NCI-H510A (cell line): Measurements from ENCODE around the gene WNT3.
"Not testable (repeated sequence)": the region's sequence is repeated elsewhere in the genome, so short reads cannot be mapped to it uniquely, and the experiment has no call there.

Source experiments
- DNase-seq: peaks from one replicate; lab custom pipeline; 2025; lab: John Stamatoyannopoulos, UW

Gene WNT3

GRCh38 chr17:46764709-46765401 lies 53.6 kb downstream of the WNT3 start:
- DNase-seq: no peak

GRCh38 chr17:46764000-46764708 lies 54.3 kb downstream of the WNT3 start:
- no peak for DNase-seq

GRCh38 chr17:46763416-46763815 lies 55.1 kb downstream of the WNT3 start:
- DNase-seq: no peak

GRCh38 chr17:46759141-46759540 lies 59.4 kb downstream of the WNT3 start:
- DNase-seq: no peak

GRCh38 chr17:46758614-46759013 lies 59.9 kb downstream of the WNT3 start:
- no peak for DNase-seq

GRCh38 chr17:46757588-46757987 lies 60.9 kb downstream of the WNT3 start:
- not testable (repeated sequence) for DNase-seq

GRCh38 chr17:46756861-46757260 lies 61.6 kb downstream of the WNT3 start:
- no peak for DNase-seq

- no peak for DNase-seq
These were observed 62.3 kb downstream of the WNT3 start for GRCh38 chr17:46756081-46756735.

GRCh38 chr17:46753776-46754175 lies 64.7 kb downstream of the WNT3 start:
- no peak for DNase-seq

GRCh38 chr17:46751425-46751824 lies 67.1 kb downstream of the WNT3 start:
- no peak for DNase-seq

GRCh38 chr17:46745376-46745775 lies 73.1 kb downstream of the WNT3 start:
- no peak for DNase-seq

- no peak for DNase-seq
These were observed 74.1 kb downstream of the WNT3 start for GRCh38 chr17:46744441-46744840.

- DNase-seq: no peak
These were observed 75.8 kb downstream of the WNT3 start for GRCh38 chr17:46742565-46743270.

GRCh38 chr17:46741122-46741730 lies 77.3 kb downstream of the WNT3 start:
- DNase-seq: no peak

GRCh38 chr17:46739982-46740381 lies 78.5 kb downstream of the WNT3 start:
- DNase-seq: no peak

GRCh38 chr17:46738544-46738943 lies 79.9 kb downstream of the WNT3 start:
- no peak for DNase-seq

GRCh38 chr17:46737326-46737725 lies 81.2 kb downstream of the WNT3 start:
- DNase-seq: no peak

- no peak for DNase-seq
These were observed 82.4 kb downstream of the WNT3 start for GRCh38 chr17:46736100-46736499.

GRCh38 chr17:46733837-46734475 lies 84.5 kb downstream of the WNT3 start:
- DNase-seq: no peak

GRCh38 chr17:46732754-46733398 lies 85.6 kb downstream of the WNT3 start:
- DNase-seq: no peak

GRCh38 chr17:46732160-46732559 lies 86.3 kb downstream of the WNT3 start:
- no peak for DNase-seq
